Measurements from ENCODE around the gene SAV1.

Gene SAV1

DNA sequence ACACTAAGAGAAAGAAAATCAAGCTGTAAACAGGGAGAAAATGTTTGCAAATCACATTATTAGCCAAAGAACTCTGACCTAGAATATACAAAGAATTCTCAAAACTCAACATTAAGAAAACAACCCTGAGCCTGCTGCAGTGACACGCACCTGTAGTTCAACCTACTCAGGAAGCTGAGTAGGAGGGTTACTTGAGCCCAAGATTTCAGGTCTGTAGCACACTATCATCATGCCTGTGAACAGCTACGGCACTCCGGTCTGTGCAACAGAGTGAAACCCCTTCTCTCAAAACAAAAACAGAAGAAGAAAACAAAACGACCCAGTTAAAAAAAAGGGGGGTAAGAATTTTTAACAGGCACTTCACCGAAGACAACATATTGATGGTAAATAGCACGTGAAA lies 20.8 kb downstream of the SAV1 start:
- no peak for TF ChIP-seq SIN3A (IDR thresholded peaks at IDR 0.05; ENCODE audit: borderline replicate concordance, insufficient read depth, low read length)
- TF ChIP-seq FOXP2 (optimal IDR thresholded peaks at IDR 0.05; ENCODE audit: borderline replicate concordance, extremely low read depth, extremely low read length, insufficient read depth), result no peak
- TF ChIP-seq, protein P1, sequence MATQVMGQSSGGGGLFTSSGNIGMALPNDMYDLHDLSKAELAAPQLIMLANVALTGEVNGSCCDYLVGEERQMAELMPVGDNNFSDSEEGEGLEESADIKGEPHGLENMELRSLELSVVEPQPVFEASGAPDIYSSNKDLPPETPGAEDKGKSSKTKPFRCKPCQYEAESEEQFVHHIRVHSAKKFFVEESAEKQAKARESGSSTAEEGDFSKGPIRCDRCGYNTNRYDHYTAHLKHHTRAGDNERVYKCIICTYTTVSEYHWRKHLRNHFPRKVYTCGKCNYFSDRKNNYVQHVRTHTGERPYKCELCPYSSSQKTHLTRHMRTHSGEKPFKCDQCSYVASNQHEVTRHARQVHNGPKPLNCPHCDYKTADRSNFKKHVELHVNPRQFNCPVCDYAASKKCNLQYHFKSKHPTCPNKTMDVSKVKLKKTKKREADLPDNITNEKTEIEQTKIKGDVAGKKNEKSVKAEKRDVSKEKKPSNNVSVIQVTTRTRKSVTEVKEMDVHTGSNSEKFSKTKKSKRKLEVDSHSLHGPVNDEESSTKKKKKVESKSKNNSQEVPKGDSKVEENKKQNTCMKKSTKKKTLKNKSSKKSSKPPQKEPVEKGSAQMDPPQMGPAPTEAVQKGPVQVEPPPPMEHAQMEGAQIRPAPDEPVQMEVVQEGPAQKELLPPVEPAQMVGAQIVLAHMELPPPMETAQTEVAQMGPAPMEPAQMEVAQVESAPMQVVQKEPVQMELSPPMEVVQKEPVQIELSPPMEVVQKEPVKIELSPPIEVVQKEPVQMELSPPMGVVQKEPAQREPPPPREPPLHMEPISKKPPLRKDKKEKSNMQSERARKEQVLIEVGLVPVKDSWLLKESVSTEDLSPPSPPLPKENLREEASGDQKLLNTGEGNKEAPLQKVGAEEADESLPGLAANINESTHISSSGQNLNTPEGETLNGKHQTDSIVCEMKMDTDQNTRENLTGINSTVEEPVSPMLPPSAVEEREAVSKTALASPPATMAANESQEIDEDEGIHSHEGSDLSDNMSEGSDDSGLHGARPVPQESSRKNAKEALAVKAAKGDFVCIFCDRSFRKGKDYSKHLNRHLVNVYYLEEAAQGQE (IDR thresholded peaks at IDR 0.05; ENCODE audit: insufficient read depth in 1 of 2, low read depth in 2 of 2, low read length in 2 of 2), result no peak
- TF ChIP-seq POLR2AphosphoS5 (IDR thresholded peaks at IDR 0.05; ENCODE audit: low read depth, low read length), result no peak
- TF ChIP-seq TAF1 (IDR thresholded peaks at IDR 0.05; ENCODE audit: borderline replicate concordance, insufficient read depth, low read length), result no peak

DNA sequence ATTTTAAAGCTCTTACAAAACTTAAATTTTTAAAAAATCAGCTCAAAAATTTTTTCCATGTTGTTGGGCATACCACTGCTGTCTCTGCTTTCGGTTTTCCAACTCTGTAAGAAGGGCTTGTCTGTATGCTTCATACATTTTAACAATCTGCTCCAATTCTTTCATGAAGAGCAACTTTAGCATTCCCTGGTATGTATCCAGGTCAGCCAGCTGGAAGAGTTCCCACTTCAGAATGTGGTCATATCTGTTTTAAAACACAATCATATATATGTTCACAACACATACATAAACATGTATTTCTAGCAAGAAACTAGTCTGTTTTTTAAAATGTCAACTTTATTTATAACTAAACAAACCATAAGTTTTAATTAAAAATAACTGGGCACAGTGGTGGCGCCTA lies 33.0 kb downstream of the SAV1 start:
- TF ChIP-seq, protein P1 (IDR thresholded peaks at IDR 0.05; ENCODE audit: insufficient read depth in 1 of 2, low read depth in 2 of 2, low read length in 2 of 2), result no peak
- TF ChIP-seq SIN3A (IDR thresholded peaks at IDR 0.05; ENCODE audit: borderline replicate concordance, insufficient read depth, low read length) (no peak), FOXP2 (optimal IDR thresholded peaks at IDR 0.05; ENCODE audit: borderline replicate concordance, extremely low read depth, extremely low read length, insufficient read depth) (no peak), TAF1 (IDR thresholded peaks at IDR 0.05; ENCODE audit: borderline replicate concordance, insufficient read depth, low read length) (no peak), POLR2AphosphoS5 (IDR thresholded peaks at IDR 0.05; ENCODE audit: low read depth, low read length) (no peak)

DNA sequence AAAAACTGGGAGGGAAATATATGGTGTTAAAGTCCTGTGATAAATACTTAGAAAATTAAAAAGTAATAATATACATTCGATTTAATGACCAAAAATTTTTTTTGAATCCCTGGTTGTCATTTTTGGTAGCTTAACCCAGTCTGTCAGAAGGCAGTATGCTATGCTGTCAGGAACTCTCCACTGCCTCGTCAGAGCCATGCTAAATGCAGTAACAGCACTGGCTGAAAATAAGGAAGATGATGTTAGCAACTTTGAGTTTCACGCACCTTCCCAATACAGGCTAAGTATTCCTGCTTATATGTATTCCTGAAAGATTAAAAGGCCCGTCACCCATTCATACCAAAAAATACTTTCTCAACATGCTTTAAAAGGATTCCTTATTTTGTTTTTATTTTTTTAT lies 34.2 kb downstream of the SAV1 start:
- TF ChIP-seq POLR2AphosphoS5 (IDR thresholded peaks at IDR 0.05; ENCODE audit: low read depth, low read length), result no peak

DNA sequence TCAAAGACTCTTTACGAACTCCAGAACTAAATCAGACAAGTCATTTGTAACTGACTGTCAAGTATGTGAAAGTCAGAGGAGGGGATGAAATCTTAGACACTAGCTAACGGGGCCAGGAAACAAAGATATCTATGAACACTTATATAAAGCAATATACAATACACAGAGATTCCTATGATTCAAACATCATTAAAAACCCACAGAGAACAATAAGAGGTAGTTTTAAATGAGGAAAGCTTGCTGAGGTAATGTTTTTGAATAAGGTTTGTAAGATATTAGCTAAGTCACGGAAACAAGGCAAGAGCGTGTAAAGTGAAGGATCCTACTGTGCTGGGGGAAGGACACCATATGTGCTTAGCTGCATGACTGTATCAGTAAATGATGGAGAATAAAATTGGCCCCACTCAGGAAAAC lies 36.7 kb downstream of the SAV1 start:
- no peak for TF ChIP-seq FOXP2 (optimal IDR thresholded peaks at IDR 0.05; ENCODE audit: borderline replicate concordance, extremely low read depth, extremely low read length, insufficient read depth)
- no peak for TF ChIP-seq TAF1 (IDR thresholded peaks at IDR 0.05; ENCODE audit: borderline replicate concordance, insufficient read depth, low read length)
- no peak for TF ChIP-seq POLR2AphosphoS5 (IDR thresholded peaks at IDR 0.05; ENCODE audit: low read depth, low read length)
- TF ChIP-seq SIN3A (IDR thresholded peaks at IDR 0.05; ENCODE audit: borderline replicate concordance, insufficient read depth, low read length), result no peak
- TF ChIP-seq, protein P1 (IDR thresholded peaks at IDR 0.05; ENCODE audit: insufficient read depth in 1 of 2, low read depth in 2 of 2, low read length in 2 of 2), result no peak

DNA sequence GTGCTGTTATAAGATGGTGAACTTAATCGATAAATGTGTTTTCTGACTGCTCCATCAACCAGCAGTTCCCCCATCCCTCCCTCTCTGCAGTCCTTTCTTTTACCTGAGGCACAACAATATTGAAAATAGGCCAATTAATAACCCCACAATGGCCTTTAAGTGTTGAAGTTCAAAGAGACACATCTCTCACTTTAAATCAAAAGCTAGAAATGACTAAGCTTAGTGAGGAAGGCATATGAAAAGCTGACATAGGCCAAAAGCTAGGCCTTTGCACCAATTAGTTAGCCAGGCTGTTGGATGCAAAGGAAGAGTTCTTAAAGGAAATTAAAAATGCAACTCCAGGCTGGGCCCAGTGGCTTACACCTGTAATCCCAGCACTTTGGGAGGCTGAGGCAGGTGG lies 43.7 kb downstream of the SAV1 start:
- no peak for TF ChIP-seq TAF1 (IDR thresholded peaks at IDR 0.05; ENCODE audit: borderline replicate concordance, insufficient read depth, low read length)
- TF ChIP-seq, protein P1 (IDR thresholded peaks at IDR 0.05; ENCODE audit: insufficient read depth in 1 of 2, low read depth in 2 of 2, low read length in 2 of 2), result no peak
- no peak for TF ChIP-seq SIN3A (IDR thresholded peaks at IDR 0.05; ENCODE audit: borderline replicate concordance, insufficient read depth, low read length)
- TF ChIP-seq FOXP2 (optimal IDR thresholded peaks at IDR 0.05; ENCODE audit: borderline replicate concordance, extremely low read depth, extremely low read length, insufficient read depth), result no peak
- TF ChIP-seq POLR2AphosphoS5 (IDR thresholded peaks at IDR 0.05; ENCODE audit: low read depth, low read length), result no peak

All from PFSK-1 (cell line).